NCI-H2029 treated with DMSO at 0.1 percent for 48 hours (cell line): ENCODE measurements around the gene FER1L5.
A peak's percentile ranks its signal among the peaks of the same experiment; 100 is the strongest.
"Not testable (repeated sequence)": the region's sequence is repeated elsewhere in the genome, so short reads cannot be mapped to it uniquely, and the experiment has no call there.

Experiments
- DNase-seq: peaks from one replicate; lab custom pipeline; 2025; lab: John Stamatoyannopoulos, UW

The FER1L5 gene

DNA sequence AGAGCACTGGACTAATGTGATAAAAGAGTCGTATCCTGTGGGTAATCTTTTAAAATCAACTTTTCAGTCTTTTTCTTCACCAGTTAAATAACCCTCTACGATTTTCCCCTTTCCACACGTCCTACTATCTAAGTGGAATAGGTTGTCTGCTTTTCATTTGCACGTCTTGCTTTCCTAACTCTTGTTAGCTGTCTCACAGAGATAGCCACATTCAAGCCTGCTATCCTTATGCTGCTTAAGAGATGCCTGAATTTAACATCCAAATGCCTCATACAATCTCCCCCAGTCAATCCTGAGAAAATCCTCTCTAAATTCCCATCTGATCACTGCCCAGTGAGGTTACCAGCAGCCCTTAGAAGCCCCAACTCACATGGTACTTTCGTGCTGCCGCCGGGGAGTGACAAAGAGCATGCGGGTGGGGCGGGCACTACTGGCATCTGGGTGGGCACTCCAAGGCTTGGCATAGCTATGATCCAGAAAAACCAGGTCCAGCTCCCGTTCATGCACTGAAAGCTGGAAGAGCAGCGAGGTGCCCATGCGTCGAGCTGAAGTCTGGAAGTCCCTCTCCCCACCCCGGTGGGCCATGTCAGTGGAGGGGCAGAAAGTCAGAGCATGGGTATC lies 5.9 kb upstream of the FER1L5 start:
- DNase-seq: no peak

GRCh38 chr2:96637385-96638143 lies 5.0 kb upstream of the FER1L5 start:
- DNase-seq: no peak

GRCh38 chr2:96638144-96639121 lies 4.1 kb upstream of the FER1L5 start, which contains the start of gene KANSL3:
Gene KANSL3 (minus strand): TSS chr2:96638312. CDS start chr2:96637135, 1,177 bp downstream.
- peak; percentile 73 for DNase-seq

GRCh38 chr2:96647681-96648080 lies 5.1 kb downstream of the FER1L5 start:
- DNase-seq: no peak

DNA sequence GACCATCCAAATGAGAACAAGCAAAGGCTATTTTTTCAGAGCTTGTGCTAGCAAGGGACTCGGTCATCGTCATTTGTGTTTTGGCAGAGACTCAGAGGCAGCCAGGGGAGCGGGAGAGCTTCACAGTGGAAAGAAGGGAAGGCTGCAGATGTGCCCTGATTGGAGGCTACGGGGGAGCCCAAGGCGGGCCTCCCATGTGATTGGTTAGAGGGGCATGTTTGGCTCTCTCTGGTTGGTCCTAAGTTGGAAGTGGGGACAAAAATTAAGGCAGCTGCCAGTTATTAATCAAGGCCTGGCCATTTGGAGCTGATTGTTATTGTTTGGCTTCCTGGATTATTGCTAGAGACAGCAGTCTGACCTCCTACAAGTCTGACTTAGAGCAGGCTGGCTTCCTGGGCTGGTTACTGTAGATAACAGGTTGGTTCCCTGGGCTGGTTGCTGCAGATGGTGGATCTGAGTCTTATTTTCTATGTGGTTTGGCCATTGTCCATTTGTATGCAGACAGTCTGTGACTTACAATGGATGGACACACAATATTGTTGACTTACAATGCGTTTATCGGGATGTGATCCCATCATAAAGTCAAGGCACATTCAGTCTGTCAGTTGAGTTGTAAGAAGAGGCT lies 5.9 kb downstream of the FER1L5 start:
- no peak for DNase-seq

- no peak for DNase-seq
Measured at GRCh38 chr2:96649342-96649741, 6.8 kb downstream of the FER1L5 start.

GRCh38 chr2:96651793-96652192 lies 9.2 kb downstream of the FER1L5 start:
- DNase-seq: no peak

- DNase-seq: not testable (repeated sequence)
Measured at GRCh38 chr2:96654791-96655190, 12.2 kb downstream of the FER1L5 start.

DNA sequence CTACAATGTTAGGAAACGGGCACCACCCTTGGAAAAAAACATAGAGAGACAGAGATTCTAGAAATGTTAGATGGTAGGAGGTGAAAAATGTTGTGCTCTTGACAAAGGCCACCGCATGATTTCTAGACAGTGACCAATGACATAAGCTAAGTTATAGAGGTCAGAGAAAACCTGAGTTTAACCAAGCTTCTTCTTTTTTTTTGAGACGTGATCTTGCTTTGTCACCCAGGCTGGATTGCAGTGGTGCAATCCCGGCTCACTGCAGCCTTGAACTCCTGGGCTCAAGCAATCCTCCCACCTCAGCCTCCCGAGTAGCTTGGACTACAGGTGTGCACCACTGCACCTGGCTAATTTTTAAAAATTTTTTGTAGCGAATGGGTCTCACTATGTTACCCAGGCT lies 13.0 kb downstream of the FER1L5 start:
- DNase-seq: no peak

DNA sequence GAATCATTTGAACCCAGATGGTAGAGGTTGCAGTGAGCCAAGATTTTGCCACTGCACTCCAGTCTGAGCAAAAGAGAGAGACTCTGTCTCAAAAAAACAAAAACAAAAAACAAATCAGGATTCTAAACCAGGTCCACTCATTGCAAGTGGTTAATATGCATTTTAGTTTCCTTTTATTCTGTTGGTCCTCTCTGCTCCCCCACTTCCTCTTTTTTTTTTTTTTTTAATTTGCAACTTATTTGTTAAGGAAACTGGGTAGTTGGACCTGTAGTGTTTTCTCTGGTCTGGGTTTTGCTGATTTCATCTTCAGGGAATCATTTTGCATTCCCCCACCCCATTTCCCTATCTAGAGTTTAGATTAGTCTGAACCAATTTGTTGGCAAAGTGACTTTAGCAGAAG lies 14.0 kb downstream of the FER1L5 start:
- no peak for DNase-seq

- DNase-seq: no peak
Measured at GRCh38 chr2:96661324-96661723, 18.8 kb downstream of the FER1L5 start.

DNA sequence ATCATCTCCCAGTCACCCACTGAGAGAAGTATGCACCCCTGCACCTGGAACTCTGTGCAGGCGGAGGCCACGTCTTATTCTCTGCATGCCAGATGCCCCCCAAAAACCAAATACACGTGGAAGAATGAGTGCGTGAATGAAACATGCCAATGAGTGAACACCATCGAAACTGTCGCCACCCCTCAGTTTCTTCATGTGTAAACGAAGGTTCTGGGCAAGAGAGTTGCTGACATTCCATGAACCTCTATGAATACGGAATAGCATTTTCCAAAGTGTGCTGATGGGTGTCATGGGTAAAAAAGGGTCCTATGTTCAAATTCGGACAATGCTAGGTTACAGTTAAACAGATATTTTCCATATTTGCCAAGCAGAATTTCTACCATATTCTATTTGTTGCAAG lies 19.8 kb downstream of the FER1L5 start:
- no peak for DNase-seq

GRCh38 chr2:96663177-96663576 lies 20.6 kb downstream of the FER1L5 start:
- DNase-seq: no peak

- no peak for DNase-seq
Measured at GRCh38 chr2:96663829-96664228, 21.3 kb downstream of the FER1L5 start.

DNA sequence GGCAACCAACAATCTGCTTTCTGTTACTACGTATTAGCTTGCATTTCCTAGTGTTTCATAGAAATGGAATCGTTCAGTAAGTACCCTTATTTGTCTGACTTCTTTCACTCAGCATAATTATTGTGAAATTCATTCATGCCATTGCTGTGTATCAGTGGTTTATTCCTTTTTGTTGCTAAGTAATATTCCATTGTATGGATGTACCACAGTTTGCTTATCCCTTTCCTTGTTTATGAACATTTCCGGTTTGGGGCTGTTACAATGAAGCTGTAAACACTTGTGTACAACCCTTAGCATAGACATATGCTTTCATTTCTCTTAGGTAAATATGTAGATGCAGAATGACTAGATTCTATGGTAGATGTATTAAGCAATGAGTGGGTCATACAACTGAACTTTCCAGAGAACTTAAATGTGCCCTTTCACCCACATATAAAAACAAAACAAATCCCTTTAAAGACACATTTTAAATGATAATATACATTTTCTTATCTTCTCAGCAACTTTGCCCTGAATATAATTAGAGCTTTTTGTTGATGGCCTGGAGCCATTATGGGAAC lies 21.9 kb downstream of the FER1L5 start:
- no peak for DNase-seq

- no peak for DNase-seq
Measured at GRCh38 chr2:96665083-96665569, 22.6 kb downstream of the FER1L5 start.

GRCh38 chr2:96665717-96666116 lies 23.2 kb downstream of the FER1L5 start:
- DNase-seq: not testable (repeated sequence)

- DNase-seq: no peak
Measured at GRCh38 chr2:96668771-96669170, 26.2 kb downstream of the FER1L5 start.

DNA sequence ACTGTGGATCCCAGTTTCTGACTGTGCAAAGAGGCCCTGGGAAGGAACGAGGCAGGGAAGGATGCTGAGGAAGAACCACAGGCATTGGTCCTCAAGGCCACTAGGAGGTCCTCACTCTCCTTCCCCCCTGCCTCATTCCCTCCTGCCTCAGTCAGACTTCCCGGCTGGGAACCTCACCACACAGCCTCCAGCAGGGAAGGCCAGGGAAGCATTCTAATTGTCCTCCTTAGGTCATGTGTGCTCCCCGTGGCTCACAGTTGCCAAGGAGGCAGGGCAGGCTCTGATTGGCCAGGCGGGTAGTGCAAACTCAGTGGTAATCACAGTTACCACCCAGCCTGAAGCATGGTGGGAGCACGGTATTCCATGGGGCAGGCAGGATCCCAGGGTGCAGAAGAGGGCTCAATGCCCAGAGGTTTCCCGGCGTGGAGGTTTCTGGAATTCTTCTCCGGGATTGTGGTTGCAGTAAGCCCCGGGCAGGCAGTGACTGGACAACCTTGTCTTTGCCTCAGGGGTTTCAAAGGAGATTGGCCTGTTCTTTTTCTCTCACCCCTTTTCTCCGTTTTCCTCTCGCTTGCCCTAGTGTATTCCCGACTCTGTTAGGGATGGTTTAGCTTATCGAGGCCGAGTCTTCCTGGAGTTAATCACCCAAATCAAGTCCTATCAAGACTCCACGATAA lies 27.1 kb downstream of the FER1L5 start:
- no peak for DNase-seq

- DNase-seq: no peak
Measured at GRCh38 chr2:96679848-96680247, 37.3 kb downstream of the FER1L5 start.

DNA sequence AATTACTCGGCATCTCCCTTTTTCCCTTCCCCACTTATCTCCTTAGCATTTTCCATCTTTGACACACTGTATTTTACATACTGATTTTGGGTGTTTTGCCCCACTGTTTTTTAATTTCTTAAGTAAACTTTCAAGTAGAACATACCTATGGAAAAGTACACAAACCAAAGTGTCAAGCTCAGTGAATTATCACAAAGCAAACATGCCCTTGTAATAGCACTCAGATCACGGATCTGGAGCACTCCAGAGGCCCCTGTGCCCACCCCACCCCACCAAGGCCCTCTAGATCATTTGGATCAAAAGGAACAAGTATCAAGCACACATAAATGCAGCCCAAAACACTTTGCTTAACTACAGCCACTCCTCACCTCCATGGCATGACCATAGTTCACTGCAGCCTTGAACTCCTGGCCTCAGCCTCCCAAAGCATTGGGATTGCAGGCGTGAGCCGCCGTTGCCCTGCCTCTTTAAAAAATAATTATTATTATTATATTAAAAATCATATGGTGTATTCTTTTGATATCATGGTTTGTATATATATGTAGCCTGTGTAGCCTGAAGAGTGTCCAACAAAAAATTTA lies 38.1 kb downstream of the FER1L5 start:
- DNase-seq: no peak
